SIG-M5 treated with dmso at 0.1 percent for 504 hours (cell line): ENCODE measurements around the gene UGT1A10.
"Not testable (repeated sequence)": the region's sequence is repeated elsewhere in the genome, so short reads cannot be mapped to it uniquely, and the experiment has no call there.

Source experiments
- DNase-seq: peaks from one replicate; lab custom pipeline; 2025; ENCODE audit not compliant: unreplicated experiment; lab: John Stamatoyannopoulos, UW

The UGT1A10 gene

GRCh38 chr2:233736868-233737653, 100.8 kb downstream of the UGT1A10 start:
- DNase-seq = not testable (repeated sequence)

- no peak for DNase-seq
Measured at GRCh38 chr2:233740870-233741269, 104.6 kb downstream of the UGT1A10 start.

- no peak for DNase-seq
Measured at GRCh38 chr2:233743464-233744259, 107.4 kb downstream of the UGT1A10 start.

GRCh38 chr2:233745073-233745755, 109.0 kb downstream of the UGT1A10 start:
- no peak for DNase-seq

GRCh38 chr2:233745838-233746237, 109.6 kb downstream of the UGT1A10 start:
- DNase-seq = not testable (repeated sequence)

- no peak for DNase-seq
Measured at GRCh38 chr2:233746475-233747282, 110.4 kb downstream of the UGT1A10 start.

GRCh38 chr2:233747283-233747544, 111.0 kb downstream of the UGT1A10 start:
- DNase-seq = no peak

- DNase-seq = not testable (repeated sequence)
Measured at GRCh38 chr2:233750689-233751088, 114.4 kb downstream of the UGT1A10 start.

- not testable (repeated sequence) for DNase-seq
Measured at GRCh38 chr2:233751212-233752009, 115.2 kb downstream of the UGT1A10 start.

GRCh38 chr2:233754872-233755611, 118.8 kb downstream of the UGT1A10 start:
- no peak for DNase-seq

GRCh38 chr2:233756429-233757081, 120.3 kb downstream of the UGT1A10 start:
- no peak for DNase-seq

- no peak for DNase-seq
Measured at GRCh38 chr2:233758141-233758540, 121.9 kb downstream of the UGT1A10 start.

GRCh38 chr2:233758849-233759248, 122.6 kb downstream of the UGT1A10 start:
- DNase-seq = no peak

GRCh38 chr2:233760043-233760442, 123.8 kb downstream of the UGT1A10 start, which contains the start of gene UGT1A1:
Gene UGT1A1 (plus strand): TSS chr2:233760270. CDS start chr2:233760288, 18 bp downstream.
- no peak for DNase-seq

- DNase-seq = no peak
Measured at GRCh38 chr2:233761040-233761769, 125.0 kb downstream of the UGT1A10 start.

GRCh38 chr2:233764264-233764663, 128.0 kb downstream of the UGT1A10 start:
- DNase-seq = no peak

GRCh38 chr2:233764761-233765160, 128.5 kb downstream of the UGT1A10 start:
- no peak for DNase-seq

GRCh38 chr2:233766416-233766815, 130.2 kb downstream of the UGT1A10 start:
- no peak for DNase-seq
